GM10847 (cell line): ENCODE measurements around the gene SLC30A7.

Experiments used
- POLR2A ChIP-seq: IDR thresholded peaks from 2 replicates; pipeline ENCODE4 v1.6.1; 2011; ENCODE audit not compliant: insufficient read length; ENCODE audit errors: extremely low read depth

SLC30A7 gene

DNA sequence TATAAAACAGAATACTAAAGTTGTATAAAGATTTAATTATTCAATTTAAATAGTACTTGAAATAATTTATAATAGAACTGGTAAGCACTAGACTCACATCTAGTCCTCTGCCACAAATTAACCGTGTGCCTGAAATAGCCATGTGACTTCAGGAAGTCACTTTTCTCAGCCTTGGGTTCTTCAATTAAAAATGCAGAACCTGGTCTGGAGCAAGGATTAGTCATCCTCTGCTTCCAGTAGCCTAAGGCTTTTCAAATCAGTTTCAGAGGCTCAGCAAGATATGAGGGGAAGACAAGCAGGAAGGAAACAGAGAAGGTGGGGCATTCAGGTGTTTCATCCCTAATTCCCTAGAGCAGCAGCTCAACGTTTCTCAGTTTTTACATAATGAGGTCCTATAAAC lies 106.7 kb downstream of the SLC30A7 start:
- TF ChIP-seq POLR2A, result no peak

- no peak for TF ChIP-seq POLR2A
Measured at GRCh38 chr1:101003012-101003650, 107.2 kb downstream of the SLC30A7 start.

DNA sequence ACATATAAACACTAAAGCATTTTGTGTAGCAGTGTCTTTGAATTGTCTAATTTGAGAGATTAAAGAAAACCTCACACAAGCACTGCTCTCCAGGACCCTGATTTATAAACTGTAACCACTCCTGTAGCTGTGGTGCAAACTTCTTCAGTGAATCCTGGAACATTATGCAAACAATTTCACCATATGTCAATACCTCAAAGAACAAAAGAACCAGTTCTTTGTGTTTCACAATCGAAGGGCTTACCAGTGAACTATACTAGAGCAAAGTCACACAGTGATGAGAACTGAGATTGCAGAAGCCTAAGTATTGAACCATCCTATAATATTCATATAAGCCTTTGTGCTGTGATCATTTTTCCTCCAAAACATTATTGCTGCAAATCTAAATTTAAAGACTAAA lies 108.2 kb downstream of the SLC30A7 start:
- no peak for TF ChIP-seq POLR2A

DNA sequence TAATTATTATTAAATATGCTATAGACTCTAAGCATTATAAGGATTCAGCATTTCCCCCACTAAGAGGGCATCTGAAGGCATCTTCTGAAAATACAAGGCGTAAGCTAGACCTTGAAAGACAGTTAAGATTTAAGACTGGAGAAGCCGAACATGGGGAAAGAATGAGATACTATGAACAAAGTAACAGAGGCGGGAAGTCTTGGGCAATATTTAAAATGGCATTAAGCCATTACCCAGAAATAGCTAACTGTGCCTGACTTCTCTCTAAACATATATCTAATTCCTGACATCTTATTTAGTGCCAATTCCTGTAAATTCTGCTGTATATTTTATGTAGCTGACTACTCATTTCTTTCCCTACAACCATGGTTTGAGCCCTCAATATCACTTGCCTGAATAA lies 108.8 kb downstream of the SLC30A7 start:
- TF ChIP-seq POLR2A, result no peak

DNA sequence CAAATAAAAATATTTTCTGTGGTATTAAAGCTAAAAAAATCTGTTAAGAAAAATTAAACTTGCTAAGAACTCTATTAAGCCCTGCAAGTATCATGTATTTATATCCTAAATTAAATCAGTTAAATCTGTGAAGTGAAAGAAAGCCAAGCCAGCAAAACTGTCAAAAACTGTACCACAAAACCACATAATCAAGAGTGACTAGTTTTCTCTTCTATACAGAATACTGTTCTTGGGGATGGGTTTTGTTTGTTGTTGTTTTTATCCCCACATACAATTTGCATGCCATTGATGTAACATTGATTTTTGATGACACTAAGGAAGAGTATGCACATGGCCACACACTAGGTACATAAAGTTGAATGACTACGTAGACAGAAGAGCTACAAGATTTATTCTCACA lies 109.3 kb downstream of the SLC30A7 start:
- TF ChIP-seq POLR2A, result no peak

DNA sequence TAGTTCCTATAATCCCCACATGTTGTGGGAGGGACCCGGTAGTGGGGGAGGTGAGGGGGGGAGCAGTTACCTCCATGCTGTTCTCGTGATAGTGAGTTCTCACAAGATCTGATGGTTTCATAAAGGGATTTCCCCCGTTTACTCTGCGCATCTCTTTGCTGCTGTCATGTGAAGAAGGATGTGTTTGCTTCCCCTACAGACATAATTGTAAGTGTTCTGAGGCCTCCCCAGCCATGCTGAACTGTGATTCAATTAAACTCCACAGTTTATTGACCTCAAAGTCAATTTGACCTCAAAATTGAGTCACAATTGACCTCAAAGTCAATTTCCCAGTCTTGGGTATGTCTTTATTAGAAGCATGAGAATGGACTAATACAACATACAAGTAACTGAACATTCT lies 110.0 kb downstream of the SLC30A7 start:
- TF ChIP-seq POLR2A, result no peak

DNA sequence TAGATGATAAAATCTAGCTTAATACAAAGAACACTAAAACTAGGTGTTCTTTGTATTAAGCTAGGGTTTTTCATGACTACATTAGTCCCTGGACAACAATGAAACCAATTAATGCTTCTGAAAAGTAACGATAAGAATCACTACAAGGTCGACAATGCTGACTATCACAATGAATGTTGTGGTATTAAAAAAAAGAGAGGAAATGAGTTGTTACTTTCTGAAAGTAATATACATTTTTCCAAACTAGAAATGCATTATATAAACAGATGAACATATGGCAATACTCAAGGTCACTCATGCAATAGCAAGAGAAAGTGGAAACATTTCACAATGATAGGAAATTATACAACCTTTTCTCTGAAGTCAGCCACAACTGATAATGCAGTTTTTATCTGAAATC lies 110.7 kb downstream of the SLC30A7 start:
- no peak for TF ChIP-seq POLR2A

GRCh38 chr1:101008229-101008834 lies 112.4 kb downstream of the SLC30A7 start:
- TF ChIP-seq POLR2A, result no peak

- no peak for TF ChIP-seq POLR2A
Measured at GRCh38 chr1:101013776-101014175, 117.9 kb downstream of the SLC30A7 start.

- TF ChIP-seq POLR2A, result no peak
Measured at GRCh38 chr1:101017448-101017847, 121.6 kb downstream of the SLC30A7 start.

GRCh38 chr1:101022294-101022693 lies 126.4 kb downstream of the SLC30A7 start:
- TF ChIP-seq POLR2A, result no peak

GRCh38 chr1:101025283-101025656 lies 129.4 kb downstream of the SLC30A7 start:
- no peak for TF ChIP-seq POLR2A

DNA sequence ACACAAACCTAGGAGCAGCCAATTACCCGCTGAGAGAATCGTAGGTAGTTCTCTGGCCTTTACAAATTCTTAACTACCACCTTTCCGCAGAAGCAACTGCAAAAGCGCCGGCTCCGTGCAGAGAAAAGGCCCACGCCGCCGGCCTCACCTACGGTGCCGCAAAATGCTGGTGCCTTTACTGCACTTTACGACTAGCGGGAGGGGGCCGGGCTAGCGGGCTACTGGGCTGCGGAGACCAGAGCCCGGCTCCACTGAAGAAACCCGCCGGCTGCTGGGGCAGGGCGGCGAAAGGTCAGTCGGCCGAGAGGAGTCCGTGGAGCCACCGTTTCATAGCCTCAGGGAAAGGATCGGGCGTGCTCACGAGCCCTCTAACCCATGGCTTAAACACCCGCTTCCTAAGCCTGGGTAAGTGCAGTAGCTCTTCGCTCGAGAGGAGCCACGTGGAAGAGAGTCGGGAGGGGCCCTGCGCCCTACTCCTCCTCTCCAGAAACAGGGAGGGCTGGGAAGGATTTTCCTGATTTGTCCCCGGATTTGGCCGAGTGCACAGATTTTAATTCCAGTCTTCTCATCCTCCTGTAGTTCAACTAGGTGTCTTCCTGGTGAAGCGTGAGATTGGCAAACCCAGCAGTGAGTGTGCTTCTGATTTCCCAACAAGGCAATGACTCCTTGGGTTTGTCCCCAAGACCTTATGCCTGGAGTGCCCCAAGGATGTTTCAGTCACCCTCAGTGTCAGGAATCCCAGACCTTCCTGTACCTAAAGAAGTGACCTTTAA lies 130.0 kb downstream of the SLC30A7 start, which contains the start of gene DPH5:
Gene DPH5 (minus strand): TSS at position 128 of the 773 bp plus-strand sequence. CDS start 341 bp downstream, outside the sequence.
- peak; percentile 97 for TF ChIP-seq POLR2A

GRCh38 chr1:101026430-101026788 lies 130.5 kb downstream of the SLC30A7 start:
- TF ChIP-seq POLR2A, result no peak

- no peak for TF ChIP-seq POLR2A
Measured at GRCh38 chr1:101027194-101027772, 131.4 kb downstream of the SLC30A7 start.

GRCh38 chr1:101028466-101028865 lies 132.6 kb downstream of the SLC30A7 start:
- TF ChIP-seq POLR2A, result no peak
